ENCODE data around the gene SEPTIN12.

- TF ChIP-seq CTCF (IDR thresholded peaks at IDR 0.05; ENCODE audit: poor library complexity, severe bottlenecking): no peak
- no peak for TF ChIP-seq EZH2 (IDR thresholded peaks at IDR 0.05; ENCODE audit: borderline replicate concordance, insufficient read depth, low read length, poor library complexity, severe bottlenecking)
- TF ChIP-seq RAD21 (conservative IDR thresholded peaks at IDR 0.05): no peak
- no peak for TF ChIP-seq EP300 (conservative IDR thresholded peaks at IDR 0.05; ENCODE audit: poor library complexity, severe bottlenecking)
- no peak for TF ChIP-seq TAF1 (IDR thresholded peaks at IDR 0.05; ENCODE audit: low read depth)
- TF ChIP-seq SMC3 (conservative IDR thresholded peaks at IDR 0.05; ENCODE audit: poor library complexity): no peak
- TF ChIP-seq POLR2AphosphoS5 (IDR thresholded peaks at IDR 0.05): no peak
- no peak for TF ChIP-seq MXI1 (conservative IDR thresholded peaks at IDR 0.05; ENCODE audit: poor library complexity, severe bottlenecking)
- TF ChIP-seq REST (IDR thresholded peaks at IDR 0.05; ENCODE audit: borderline replicate concordance): no peak
These were observed 10.7 kb downstream of the SEPTIN12 start for GRCh38 chr16:4777339-4778049.

All from neural cell (in vitro differentiated cells).